CD4-positive, alpha-beta T cell (primary cell): ENCODE results near the gene GRK7. TPM values are rescaled to one million over a fixed set of nuclear protein-coding genes. Genes with fewer than 3 reads are reported as not detected.

Experiments
- ATAC-seq: fragments of 200-7000 bp; cut with Tn5 transposase; one replicate; pipeline ENCODE4 v1.10.0; 2022; ENCODE audit warnings: mild to moderate bottlenecking; ENCODE audit not compliant: poor library complexity
- CTCF ChIA-PET: fragments of 350-600 bp; sonication (Branson Sonifier 250); formaldehyde crosslinking; loops from one replicate; lab custom pipeline; 2021; ENCODE audit warnings: antibody characterized with exemption, inconsistent platforms; lab: Charles Lee
- POLR2A ChIA-PET: fragments of 350-600 bp; sonication (Branson Sonifier 250); formaldehyde crosslinking; loops from one replicate; lab custom pipeline; 2021; ENCODE audit warnings: antibody characterized with exemption, inconsistent platforms; lab: Charles Lee
- DNase-seq, 14 experiments: peaks; one replicate each; pipeline ENCODE4 v3.0.0-alpha.2; 2013 to 2020; ENCODE audit warnings: mixed read lengths in 2 of 14
- H3K27ac ChIP-seq, 2 donors: one replicate each; pipeline versions ENCODE4 v1.5.1 to v1.7.0; 2013; ENCODE audit warnings: low read length in 2 of 2, low read depth in 1 of 2, mild to moderate bottlenecking in 1 of 2
- H3K27me3 ChIP-seq, 2 experiments: 1 replicate in 1 of 2; 2 replicates in 1 of 2; pipeline versions ENCODE4 v1.6.1 to v1.7.0; 2013; ENCODE audit warnings: low read length in 2 of 2, control low read depth in 1 of 2, mild to moderate bottlenecking in 1 of 2, moderate library complexity in 1 of 2; ENCODE audit not compliant: insufficient read depth in 2 of 2, control insufficient read depth in 1 of 2
- H3K36me3 ChIP-seq: one replicate; pipeline ENCODE4 v1.6.1; 2013; ENCODE audit warnings: low read length, control low read depth; ENCODE audit not compliant: insufficient read depth
- H3K4me1 ChIP-seq: one replicate; pipeline ENCODE4 v1.6.1; 2013; ENCODE audit warnings: low read length, control low read depth; ENCODE audit not compliant: insufficient read depth
- H3K4me3 ChIP-seq: one replicate; pipeline ENCODE4 v1.5.1; 2013; ENCODE audit warnings: mild to moderate bottlenecking, low read length, moderate library complexity
- H3K9me3 ChIP-seq, 2 experiments: 1 replicate in 1 of 2; 2 replicates in 1 of 2; pipeline versions ENCODE4 v1.6.1 to v1.7.0; 2013; ENCODE audit warnings: low read length in 2 of 2, mild to moderate bottlenecking in 2 of 2, control low read depth in 1 of 2, moderate library complexity in 1 of 2; ENCODE audit not compliant: control insufficient read depth in 1 of 2, insufficient read depth in 1 of 2
- H3K27ac Mint-ChIP-seq: one replicate; pipeline ENCODE4 v1.8.0; 2020; ENCODE audit warnings: mixed read lengths
- H3K27me3 Mint-ChIP-seq: one replicate; pipeline ENCODE4 v1.8.0; 2021; ENCODE audit warnings: mixed read lengths
- H3K36me3 Mint-ChIP-seq: one replicate; pipeline ENCODE4 v1.8.0; 2021; ENCODE audit warnings: low read depth, mixed read lengths
- H3K4me1 Mint-ChIP-seq: one replicate; pipeline ENCODE4 v1.8.0; 2021; ENCODE audit warnings: low read depth, mixed read lengths
- H3K4me3 Mint-ChIP-seq: one replicate; pipeline ENCODE4 v1.8.0; 2020; ENCODE audit warnings: mild to moderate bottlenecking, mixed read lengths
- H3K9me3 Mint-ChIP-seq: one replicate; pipeline ENCODE4 v1.8.0; 2020; ENCODE audit warnings: mixed read lengths
- CTCF ChIP-seq: fragments of 200-600 bp; IDR thresholded peaks from one replicate; pipeline ENCODE4 v1.8.0; 2022; ENCODE audit warnings: antibody characterized with exemption, mild to moderate bottlenecking
- intact Hi-C, 2 experiments: fragments of 100-400 bp; cut with DNase I in 1 of 2; cut with micrococcal nuclease in 1 of 2; formaldehyde crosslinking; loops; one replicate each; pipeline versions ENCODE4 v1.15.1 to v1.9.0; 2023 to 2025; cut with DNase I, micrococcal nuclease
- total RNA-seq, 174 experiments: library from RNA in 2 of 174; stranded (reverse) in 2 of 174; gene quantifications; one replicate each; pipeline ENCODE4 v1.2.3 and lab custom pipeline; 2021 to 2026

Gene GRK7
- total RNA-seq, 2 experiments from 2014 or later: 0.19 to 0.22 TPM

- Histone ChIP-seq H3K4me1 (no peaks in the 10 kb centered on the region), H3K4me3 (no peak overlapping the region), H3K27ac (no peak overlapping the region), H3K9me3 (no peaks in the 10 kb centered on the region), H3K36me3 (no peaks in the 10 kb centered on the region), H3K27me3 (no peaks in the 10 kb centered on the region)
- no peak overlapping the region for H3K27ac Mint-ChIP-seq
- H3K27me3 Mint-ChIP-seq: no peaks in the 10 kb centered on the region
- no peaks in the 10 kb centered on the region for H3K36me3 Mint-ChIP-seq
- CTCF ChIA-PET: no interaction called here
- TF ChIP-seq CTCF: no peak
- H3K4me1 Mint-ChIP-seq: peaks cover 6% of the 10 kb centered on the region
- POLR2A ChIA-PET: no interaction called here
- ATAC-seq (no peak), DNase-seq (no peak)
- no peak overlapping the region for H3K4me3 Mint-ChIP-seq
- no peaks in the 10 kb centered on the region for H3K9me3 Mint-ChIP-seq
- intact Hi-C loops: no loop called here
These were observed 41.2 kb downstream of the GRK7 start for GRCh38 chr3:141804447-141804777.

GRCh38 chr3:141804778-141805639, 41.8 kb downstream of the GRK7 start:
- CTCF ChIA-PET: interaction anchor here (0.6 kb wide), 1 partner anchor 48 kb away, joined by 3 read pairs; no protein-coding TSS in a partner anchor
- Histone ChIP-seq H3K27ac (no peak overlapping the region), H3K27me3 (no peaks in the 10 kb centered on the region), H3K4me1 (no peaks in the 10 kb centered on the region), H3K4me3 (no peak overlapping the region), H3K36me3 (no peaks in the 10 kb centered on the region), H3K9me3 (no peaks in the 10 kb centered on the region)
- POLR2A ChIA-PET: no interaction called here
- intact Hi-C loops: no loop called here
- TF ChIP-seq CTCF: no peak
- Mint-ChIP-seq H3K9me3 (no peaks in the 10 kb centered on the region), H3K27me3 (no peaks in the 10 kb centered on the region), H3K4me3 (no peak overlapping the region), H3K27ac (no peak overlapping the region), H3K4me1 (no peaks in the 10 kb centered on the region), H3K36me3 (no peaks in the 10 kb centered on the region)
- DNase-seq: no peak
- no peak for ATAC-seq

GRCh38 chr3:141807277-141808033, 44.2 kb downstream of the GRK7 start:
- Mint-ChIP-seq H3K27me3 (no peaks in the 10 kb centered on the region), H3K4me1 (no peaks in the 10 kb centered on the region), H3K4me3 (no peak overlapping the region), H3K27ac (no peak overlapping the region), H3K36me3 (no peaks in the 10 kb centered on the region), H3K9me3 (no peaks in the 10 kb centered on the region)
- Histone ChIP-seq H3K4me3 (no peak overlapping the region), H3K36me3 (no peaks in the 10 kb centered on the region), H3K9me3 (no peaks in the 10 kb centered on the region), H3K27ac (no peak overlapping the region), H3K27me3 (no peaks in the 10 kb centered on the region), H3K4me1 (no peaks in the 10 kb centered on the region)
- TF ChIP-seq CTCF: no peak
- no peak for DNase-seq
- ChIA-PET CTCF (no interaction called here), POLR2A (no interaction called here)
- no peak for ATAC-seq
- intact Hi-C loops: no loop called here
